Skeletal muscle tissue (tissue), 4 donors: Measurements from ENCODE around the gene TMIGD3. TPM values are rescaled to one million over a fixed set of nuclear protein-coding genes. Genes with fewer than 3 reads are reported as not detected.
A peak's percentile ranks its signal among the peaks of the same experiment; 100 is the strongest.

Source experiments
- H3K27ac ChIP-seq: one replicate; pipeline ENCODE4 v1.7.0; 2013; ENCODE audit warnings: mild to moderate bottlenecking, low read depth, low read length, inconsistent platforms
- H3K27me3 ChIP-seq, 3 donors: one replicate each; pipeline ENCODE4 v1.7.0; 2013; ENCODE audit warnings: low read length in 3 of 3; ENCODE audit not compliant: control insufficient read depth in 3 of 3, insufficient read depth in 3 of 3
- H3K36me3 ChIP-seq, 3 donors: one replicate each; pipeline ENCODE4 v1.7.0; 2013; ENCODE audit warnings: low read length in 3 of 3; ENCODE audit not compliant: control insufficient read depth in 3 of 3, insufficient read depth in 3 of 3
- H3K4me1 ChIP-seq, 3 donors: one replicate each; pipeline ENCODE4 v1.7.0; 2013; ENCODE audit warnings: low read length in 3 of 3, mild to moderate bottlenecking in 3 of 3; ENCODE audit not compliant: control insufficient read depth in 3 of 3, insufficient read depth in 3 of 3
- H3K4me3 ChIP-seq, 3 donors: one replicate each; pipeline ENCODE4 v1.7.0; 2013; ENCODE audit warnings: low read length in 3 of 3
- H3K9ac ChIP-seq, 3 donors: one replicate each; pipeline ENCODE4 v1.7.0; 2013; ENCODE audit warnings: low read length in 3 of 3, mild to moderate bottlenecking in 3 of 3, moderate library complexity in 2 of 3, low read depth in 1 of 3
- H3K9me3 ChIP-seq, 3 donors: one replicate each; pipeline ENCODE4 v1.7.0; 2013; ENCODE audit warnings: low read length in 3 of 3; ENCODE audit not compliant: control insufficient read depth in 3 of 3
- total RNA-seq: library from RNA; depleted of rRNA; stranded (reverse); fragments of >200 nt; gene quantifications from one replicate; pipeline ENCODE4 v1.2.3, GENCODE V29; 2014
- donor health status: Osteomylitis.

Gene TMIGD3
- total RNA-seq, 1 donor from 2014 or later = 1.6 TPM

- H3K36me3 ChIP-seq = peaks cover 22 to 45% (median 34%) of the 10 kb centered on the region in 3 donors
- no peak overlapping the region for H3K9ac ChIP-seq
- peaks cover 26 to 34% (median 30%) of the 10 kb centered on the region in 3 donors for H3K4me1 ChIP-seq
These were observed 49.7 kb downstream of the TMIGD3 start for GRCh38 chr1:111453706-111454105.

GRCh38 chr1:111452581-111452980 lies 50.9 kb downstream of the TMIGD3 start:
- Histone ChIP-seq H3K27ac (no peak overlapping the region), H3K36me3 (peaks cover 14 to 33% (median 23%) of the 10 kb centered on the region in 3 donors), H3K4me1 (peaks cover 32 to 42% (median 33%) of the 10 kb centered on the region in 3 donors), H3K9ac (no peak overlapping the region), H3K9me3 (no peaks in the 10 kb centered on the region), H3K27me3 (no peaks in the 10 kb centered on the region), H3K4me3 (no peak overlapping the region)

More at GRCh38 chr1:111453706-111454105, 49.7 kb downstream of the TMIGD3 start:
- H3K27me3 ChIP-seq = no peaks in the 10 kb centered on the region
- H3K9me3 ChIP-seq = no peaks in the 10 kb centered on the region
- no peak overlapping the region for H3K4me3 ChIP-seq
- no peak overlapping the region for H3K27ac ChIP-seq

GRCh38 chr1:111450185-111450584 lies 53.2 kb downstream of the TMIGD3 start:
- Histone ChIP-seq H3K9me3 (no peaks in the 10 kb centered on the region), H3K27me3 (no peaks in the 10 kb centered on the region), H3K27ac (peak overlapping the region; percentile 89), H3K9ac (peak overlapping the region; percentile 94 to 99 (median 98)), H3K4me1 (peaks cover 32 to 43% (median 33%) of the 10 kb centered on the region in 3 donors), H3K4me3 (peak overlapping the region; percentile 92 to 99 (median 98)), H3K36me3 (peaks cover 10 to 31% (median 16%) of the 10 kb centered on the region in 3 donors)

GRCh38 chr1:111449703-111450017 lies 53.8 kb downstream of the TMIGD3 start:
- peak overlapping the region; percentile 92 to 99 (median 98) for H3K4me3 ChIP-seq
- H3K9ac ChIP-seq = peak overlapping the region; percentile 94 to 99 (median 98)
- H3K27ac ChIP-seq = peak overlapping the region; percentile 89
- no peaks in the 10 kb centered on the region for H3K27me3 ChIP-seq
- H3K4me1 ChIP-seq = peaks cover 32 to 40% (median 33%) of the 10 kb centered on the region in 3 donors
- H3K36me3 ChIP-seq = peaks cover 11 to 35% (median 11%) of the 10 kb centered on the region in 3 donors
- no peaks in the 10 kb centered on the region for H3K9me3 ChIP-seq

- peak within 1 kb of the TSS; percentile 92 to 99 (median 98) for H3K4me3 ChIP-seq
- H3K9ac ChIP-seq = peak within 1 kb of the TSS; percentile 94 to 99 (median 98)
- no peaks in the 10 kb centered on the region for H3K27me3 ChIP-seq
- no peaks in the 10 kb centered on the region for H3K9me3 ChIP-seq
- peak within 1 kb of the TSS; percentile 89 for H3K27ac ChIP-seq
- peaks cover 9 to 37% (median 11%) of the 10 kb centered on the region in 3 donors for H3K36me3 ChIP-seq
- peaks cover 30 to 39% (median 33%) of the 10 kb centered on the region in 3 donors for H3K4me1 ChIP-seq
These were observed 54.3 kb downstream of the TMIGD3 start, which contains the start of the genes ATP5PB and WDR77 for GRCh38 chr1:111448918-111449702. Gene ATP5PB (plus strand): TSS chr1:111449464. CDS start chr1:111449542, 78 bp downstream. Gene WDR77 (minus strand): TSS chr1:111449256. CDS start chr1:111449169, 87 bp downstream.

- H3K4me1 ChIP-seq = peaks cover 27 to 39% (median 33%) of the 10 kb centered on the region in 3 donors
- peak overlapping the region; percentile 67 for H3K27ac ChIP-seq
- no peaks in the 10 kb centered on the region for H3K9me3 ChIP-seq
- no peaks in the 10 kb centered on the region for H3K27me3 ChIP-seq
- H3K4me3 ChIP-seq = peak overlapping the region; percentile 92 to 99 (median 98)
- peaks cover 10 to 38% (median 16%) of the 10 kb centered on the region in 3 donors for H3K36me3 ChIP-seq
- H3K9ac ChIP-seq = peak overlapping the region; percentile 78 to 85 (median 78)
These were observed 54.9 kb downstream of the TMIGD3 start for GRCh38 chr1:111448482-111448917.

- H3K27ac ChIP-seq = no peak overlapping the region
These were observed 56.2 kb downstream of the TMIGD3 start for GRCh38 chr1:111446967-111447892.

GRCh38 chr1:111446546-111446945 lies 56.9 kb downstream of the TMIGD3 start:
- Histone ChIP-seq H3K4me3 (no peak overlapping the region), H3K27me3 (no peaks in the 10 kb centered on the region), H3K27ac (no peak overlapping the region), H3K9me3 (no peaks in the 10 kb centered on the region), H3K9ac (no peak overlapping the region), H3K36me3 (peaks cover 30 to 54% (median 34%) of the 10 kb centered on the region in 3 donors), H3K4me1 (peaks cover 16 to 25% (median 22%) of the 10 kb centered on the region in 3 donors)

More at GRCh38 chr1:111446967-111447892, 56.2 kb downstream of the TMIGD3 start:
- Histone ChIP-seq H3K4me3 (peak overlapping the region in 1 of 3 donors; percentile 99), H3K9ac (no peak overlapping the region), H3K36me3 (peaks cover 23 to 48% (median 27%) of the 10 kb centered on the region in 3 donors), H3K27me3 (no peaks in the 10 kb centered on the region), H3K4me1 (peaks cover 23 to 32% (median 29%) of the 10 kb centered on the region in 3 donors), H3K9me3 (no peaks in the 10 kb centered on the region)

- H3K36me3 ChIP-seq = peaks cover 45 to 69% (median 47%) of the 10 kb centered on the region in 3 donors
- no peak overlapping the region for H3K9ac ChIP-seq
- peaks cover 2 to 10% (median 8%) of the 10 kb centered on the region in 3 donors for H3K4me1 ChIP-seq
- no peak overlapping the region for H3K27ac ChIP-seq
- H3K4me3 ChIP-seq = no peak overlapping the region
- no peaks in the 10 kb centered on the region for H3K27me3 ChIP-seq
- H3K9me3 ChIP-seq = no peaks in the 10 kb centered on the region
These were observed 59.4 kb downstream of the TMIGD3 start for GRCh38 chr1:111444031-111444430.
